ENCODE results near the gene ERVH48-1. TPM values are rescaled to one million over a fixed set of nuclear protein-coding genes. Genes with fewer than 3 reads are reported as not detected.
"Not testable (repeated sequence)": the region's sequence is repeated elsewhere in the genome, so short reads cannot be mapped to it uniquely, and the experiment has no call there.

ERVH48-1 gene
- 0.31 TPM for polyA plus RNA-seq (2013, experiment 1 of 4)
- 0.41 TPM for polyA plus RNA-seq (2013, experiment 2 of 4)
- 0.43 TPM for polyA plus RNA-seq (2013, experiment 3 of 4)
- 0.57 TPM for polyA plus RNA-seq (2013, experiment 4 of 4)

DNA sequence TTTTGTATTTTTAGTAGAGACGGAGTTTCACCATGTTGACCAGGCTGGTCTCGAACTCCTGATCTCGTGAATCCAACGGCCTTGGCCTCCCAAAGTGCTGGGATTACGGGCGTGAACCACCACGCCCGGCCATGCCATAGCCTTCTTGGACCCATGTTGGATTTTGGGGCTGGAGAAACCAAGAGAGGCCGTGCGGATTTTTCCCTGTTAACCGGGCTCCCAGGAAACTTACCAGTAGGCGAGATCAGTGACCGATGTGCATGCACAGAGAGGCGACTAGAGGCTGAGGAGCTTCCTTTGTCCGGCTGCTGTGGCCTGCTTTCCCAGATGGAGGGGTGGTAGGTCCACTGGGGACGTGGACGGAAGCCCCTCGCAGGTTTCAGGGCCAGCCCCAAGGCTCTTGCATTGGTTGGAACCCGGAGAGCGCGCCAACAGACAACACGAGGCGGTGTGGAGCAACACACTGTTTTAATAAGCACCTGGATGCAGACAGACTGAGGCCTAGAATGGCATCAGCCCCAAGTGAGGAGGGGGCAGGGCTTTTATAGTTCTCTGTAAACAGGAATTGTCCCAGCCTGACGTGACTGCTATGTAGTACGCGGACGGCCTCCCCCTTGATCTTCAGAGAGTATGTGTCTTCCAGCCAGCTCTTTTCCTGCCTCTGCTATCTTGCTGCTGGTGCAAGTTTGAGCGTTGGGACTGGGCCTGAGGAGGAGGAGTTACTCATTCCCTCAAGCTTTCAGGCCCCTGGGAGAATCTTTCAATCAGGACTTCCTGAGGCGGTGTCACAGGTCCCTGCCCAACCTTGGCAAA is at the start of gene ERVH48-1:
ERVH48-1 (minus strand) TSS at position 517 of the 813 bp plus-strand sequence. CDS start 6,624 bp downstream, outside the sequence.
- 92 to 95% methylated on average over 29 of the region's 29 CpGs for WGBS, 2 experiments
- no peaks in the 10 kb centered on the region for H3K9me3 ChIP-seq (ENCODE audit: control insufficient read depth, low read length)
- no peak within 1 kb of the TSS for H3K4me3 ChIP-seq (ENCODE audit: insufficient read depth, low read depth, low read length)
- no peaks in the 10 kb centered on the region for H3K36me3 ChIP-seq (ENCODE audit: control insufficient read depth, insufficient read depth, low read length)
- peaks cover 5% of the 10 kb centered on the region for H3K4me1 ChIP-seq (ENCODE audit: control insufficient read depth, insufficient read depth, low read length)
- no peaks in the 10 kb centered on the region for H3K27me3 ChIP-seq (ENCODE audit: control insufficient read depth, insufficient read depth, low read length, poor library complexity, severe bottlenecking)
- no peak within 1 kb of the TSS for H3K27ac ChIP-seq (ENCODE audit: insufficient read depth, low read depth, low read length, poor library complexity, severe bottlenecking)

- H3K27me3 ChIP-seq (ENCODE audit: control insufficient read depth, insufficient read depth, low read length, poor library complexity, severe bottlenecking) = no peaks in the 10 kb centered on the region
- H3K9me3 ChIP-seq (ENCODE audit: control insufficient read depth, low read length) = no peaks in the 10 kb centered on the region
- H3K4me1 ChIP-seq (ENCODE audit: control insufficient read depth, insufficient read depth, low read length) = no peaks in the 10 kb centered on the region
- peak within 1 kb of the TSS; percentile 70 for H3K4me3 ChIP-seq (ENCODE audit: insufficient read depth, low read depth, low read length)
- 0% methylated on average over 106 of the region's 106 CpGs for WGBS, 2 experiments
- no peaks in the 10 kb centered on the region for H3K36me3 ChIP-seq (ENCODE audit: control insufficient read depth, insufficient read depth, low read length)
- H3K27ac ChIP-seq (ENCODE audit: insufficient read depth, low read depth, low read length, poor library complexity, severe bottlenecking) = peak within 1 kb of the TSS; percentile 90
Measured at GRCh38 chr21:42973991-42974831, 48.8 kb upstream of the ERVH48-1 start, which contains the start of gene PKNOX1. Gene PKNOX1 (plus strand): TSS chr21:42974562. CDS start chr21:43004382, 29,820 bp downstream.

- H3K9me3 ChIP-seq (ENCODE audit: control insufficient read depth, low read length) = no peaks in the 10 kb centered on the region
- no peaks in the 10 kb centered on the region for H3K4me1 ChIP-seq (ENCODE audit: control insufficient read depth, insufficient read depth, low read length)
- peak overlapping the region; percentile 47 for H3K4me3 ChIP-seq (ENCODE audit: insufficient read depth, low read depth, low read length)
- no peak overlapping the region for H3K27ac ChIP-seq (ENCODE audit: insufficient read depth, low read depth, low read length, poor library complexity, severe bottlenecking)
- H3K27me3 ChIP-seq (ENCODE audit: control insufficient read depth, insufficient read depth, low read length, poor library complexity, severe bottlenecking) = no peaks in the 10 kb centered on the region
- no peaks in the 10 kb centered on the region for H3K36me3 ChIP-seq (ENCODE audit: control insufficient read depth, insufficient read depth, low read length)
- WGBS, 2 experiments = 79 to 80% methylated on average over 19 of the region's 19 CpGs
Measured at GRCh38 chr21:42973309-42973990, 48.0 kb upstream of the ERVH48-1 start.

- Histone ChIP-seq H3K27me3 (ENCODE audit: control insufficient read depth, insufficient read depth, low read length, poor library complexity, severe bottlenecking) (no peaks in the 10 kb centered on the region), H3K36me3 (ENCODE audit: control insufficient read depth, insufficient read depth, low read length) (no peaks in the 10 kb centered on the region), H3K4me1 (ENCODE audit: control insufficient read depth, insufficient read depth, low read length) (no peaks in the 10 kb centered on the region), H3K9me3 (ENCODE audit: control insufficient read depth, low read length) (no peaks in the 10 kb centered on the region), H3K4me3 (ENCODE audit: insufficient read depth, low read depth, low read length) (no peak overlapping the region), H3K27ac (ENCODE audit: insufficient read depth, low read depth, low read length, poor library complexity, severe bottlenecking) (no peak overlapping the region)
- 48 to 49% methylated on average over 3 of the region's 3 CpGs for WGBS, 2 experiments
Measured at GRCh38 chr21:42971897-42972275, 46.5 kb upstream of the ERVH48-1 start.

- Histone ChIP-seq H3K27me3 (ENCODE audit: control insufficient read depth, insufficient read depth, low read length, poor library complexity, severe bottlenecking) (no peaks in the 10 kb centered on the region), H3K36me3 (ENCODE audit: control insufficient read depth, insufficient read depth, low read length) (no peaks in the 10 kb centered on the region), H3K27ac (ENCODE audit: insufficient read depth, low read depth, low read length, poor library complexity, severe bottlenecking) (no peak overlapping the region), H3K4me3 (ENCODE audit: insufficient read depth, low read depth, low read length) (no peak overlapping the region), H3K4me1 (ENCODE audit: control insufficient read depth, insufficient read depth, low read length) (no peaks in the 10 kb centered on the region), H3K9me3 (ENCODE audit: control insufficient read depth, low read length) (no peaks in the 10 kb centered on the region)
- 87 to 89% methylated on average over 7 of the region's 7 CpGs for WGBS, 2 experiments
Measured at GRCh38 chr21:42970946-42971653, 45.7 kb upstream of the ERVH48-1 start.

DNA sequence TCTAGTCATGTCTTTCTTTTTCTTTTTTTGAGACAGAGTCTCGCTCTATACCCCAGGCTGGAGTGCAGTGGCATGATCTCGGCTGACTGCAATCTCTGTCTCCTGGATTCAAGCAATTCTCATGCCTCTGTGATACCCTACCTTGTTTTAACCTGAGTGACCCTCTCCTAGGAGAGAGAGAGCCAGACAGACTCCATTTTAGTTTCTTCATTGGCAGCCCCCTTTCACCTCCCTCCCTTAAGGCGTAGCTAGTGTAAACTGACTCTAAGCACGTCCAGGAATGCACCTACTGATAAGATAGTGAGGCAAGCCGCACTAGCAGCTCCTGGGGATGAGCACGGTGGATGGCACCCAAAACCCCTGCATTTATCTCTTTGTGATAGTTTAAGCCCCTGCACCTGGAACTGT is 43.8 kb upstream of the ERVH48-1 start:
- Histone ChIP-seq H3K4me1 (ENCODE audit: control insufficient read depth, insufficient read depth, low read length) (no peaks in the 10 kb centered on the region), H3K36me3 (ENCODE audit: control insufficient read depth, insufficient read depth, low read length) (no peaks in the 10 kb centered on the region), H3K27me3 (ENCODE audit: control insufficient read depth, insufficient read depth, low read length, poor library complexity, severe bottlenecking) (no peaks in the 10 kb centered on the region), H3K9me3 (ENCODE audit: control insufficient read depth, low read length) (no peaks in the 10 kb centered on the region), H3K27ac (ENCODE audit: insufficient read depth, low read depth, low read length, poor library complexity, severe bottlenecking) (no peak overlapping the region), H3K4me3 (ENCODE audit: insufficient read depth, low read depth, low read length) (no peak overlapping the region)
- WGBS, 2 experiments = 88 to 90% methylated on average over 6 of the region's 6 CpGs

GRCh38 chr21:42967616-42968015 is 42.2 kb upstream of the ERVH48-1 start:
- H3K9me3 ChIP-seq (ENCODE audit: control insufficient read depth, low read length); H3K27ac ChIP-seq (ENCODE audit: insufficient read depth, low read depth, low read length, poor library complexity, severe bottlenecking); H3K36me3 ChIP-seq (ENCODE audit: control insufficient read depth, insufficient read depth, low read length); H3K27me3 ChIP-seq (ENCODE audit: control insufficient read depth, insufficient read depth, low read length, poor library complexity, severe bottlenecking); H3K4me1 ChIP-seq (ENCODE audit: control insufficient read depth, insufficient read depth, low read length); H3K4me3 ChIP-seq (ENCODE audit: insufficient read depth, low read depth, low read length): not testable (repeated sequence)
- WGBS, 2 experiments = 95 to 96% methylated on average over 9 of the region's 9 CpGs

GRCh38 chr21:42965211-42965560 is 39.8 kb upstream of the ERVH48-1 start:
- no peak overlapping the region for H3K27ac ChIP-seq (ENCODE audit: insufficient read depth, low read depth, low read length, poor library complexity, severe bottlenecking)
- no peaks in the 10 kb centered on the region for H3K27me3 ChIP-seq (ENCODE audit: control insufficient read depth, insufficient read depth, low read length, poor library complexity, severe bottlenecking)
- no peak overlapping the region for H3K4me3 ChIP-seq (ENCODE audit: insufficient read depth, low read depth, low read length)
- 62 to 63% methylated on average over 3 of the region's 3 CpGs for WGBS, 2 experiments
- no peaks in the 10 kb centered on the region for H3K4me1 ChIP-seq (ENCODE audit: control insufficient read depth, insufficient read depth, low read length)
- no peaks in the 10 kb centered on the region for H3K36me3 ChIP-seq (ENCODE audit: control insufficient read depth, insufficient read depth, low read length)
- H3K9me3 ChIP-seq (ENCODE audit: control insufficient read depth, low read length) = no peaks in the 10 kb centered on the region

GRCh38 chr21:42964546-42965210 is 39.2 kb upstream of the ERVH48-1 start:
- no peaks in the 10 kb centered on the region for H3K4me1 ChIP-seq (ENCODE audit: control insufficient read depth, insufficient read depth, low read length)
- no peaks in the 10 kb centered on the region for H3K27me3 ChIP-seq (ENCODE audit: control insufficient read depth, insufficient read depth, low read length, poor library complexity, severe bottlenecking)
- WGBS, 2 experiments = 93 to 95% methylated on average over 13 of the region's 13 CpGs
- H3K27ac ChIP-seq (ENCODE audit: insufficient read depth, low read depth, low read length, poor library complexity, severe bottlenecking) = no peak overlapping the region
- no peak overlapping the region for H3K4me3 ChIP-seq (ENCODE audit: insufficient read depth, low read depth, low read length)
- H3K9me3 ChIP-seq (ENCODE audit: control insufficient read depth, low read length) = no peaks in the 10 kb centered on the region
- no peaks in the 10 kb centered on the region for H3K36me3 ChIP-seq (ENCODE audit: control insufficient read depth, insufficient read depth, low read length)
